ENCODE measurements around the gene LMO4. TPM values are rescaled to one million over a fixed set of nuclear protein-coding genes. Genes with fewer than 3 reads are reported as not detected.

LMO4 gene
- total RNA-seq, 1 experiment from 2014 or later = 88.9 TPM

DNA sequence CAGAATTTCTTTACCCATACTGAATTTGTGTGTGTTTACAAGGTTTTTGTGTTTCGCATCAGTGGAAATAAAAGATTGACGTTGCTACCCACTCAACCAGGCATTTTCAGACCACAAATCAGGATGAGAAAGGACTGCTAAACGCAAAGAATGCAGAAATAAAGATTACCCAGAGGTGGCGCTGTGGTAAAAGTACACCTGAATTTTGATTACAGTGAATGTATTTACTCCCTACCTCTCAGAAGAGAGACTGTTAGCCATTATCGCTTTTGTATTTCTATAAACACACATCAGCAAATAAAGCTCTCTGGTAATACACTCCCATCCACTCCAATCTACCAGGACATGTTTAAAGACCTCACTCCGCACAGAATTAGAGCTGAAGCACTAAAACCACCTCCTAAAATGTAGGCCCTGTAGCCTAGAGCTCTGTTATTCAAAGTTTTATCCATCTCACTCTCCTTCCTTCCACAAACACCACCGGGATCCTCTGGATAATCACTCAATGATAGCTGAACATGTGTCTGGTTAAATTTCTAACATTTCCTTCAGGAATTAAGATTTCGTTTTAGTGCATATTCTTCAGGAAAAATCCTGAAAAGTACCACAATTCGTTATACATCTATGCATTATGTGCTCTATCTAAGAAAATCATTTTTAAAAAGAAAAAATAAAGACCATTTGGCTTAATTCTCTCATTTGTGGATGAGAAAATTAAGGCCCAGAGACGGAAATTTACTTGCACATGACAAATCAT, 2.5 kb upstream of the LMO4 start:
- no peak for ATAC-seq
- peak; percentile 41 for DNase-seq (ENCODE audit: low spot score)
- Mint-ChIP-seq H3K27ac (no peak overlapping the region), H3K36me3 (no peaks in the 10 kb centered on the region), H3K4me3 (no peak overlapping the region), H3K9me3 (no peaks in the 10 kb centered on the region), H3K4me1 (peaks cover 15% of the 10 kb centered on the region), H3K27me3 (ENCODE audit: low read depth) (no peaks in the 10 kb centered on the region)
- TF ChIP-seq, protein P1, sequence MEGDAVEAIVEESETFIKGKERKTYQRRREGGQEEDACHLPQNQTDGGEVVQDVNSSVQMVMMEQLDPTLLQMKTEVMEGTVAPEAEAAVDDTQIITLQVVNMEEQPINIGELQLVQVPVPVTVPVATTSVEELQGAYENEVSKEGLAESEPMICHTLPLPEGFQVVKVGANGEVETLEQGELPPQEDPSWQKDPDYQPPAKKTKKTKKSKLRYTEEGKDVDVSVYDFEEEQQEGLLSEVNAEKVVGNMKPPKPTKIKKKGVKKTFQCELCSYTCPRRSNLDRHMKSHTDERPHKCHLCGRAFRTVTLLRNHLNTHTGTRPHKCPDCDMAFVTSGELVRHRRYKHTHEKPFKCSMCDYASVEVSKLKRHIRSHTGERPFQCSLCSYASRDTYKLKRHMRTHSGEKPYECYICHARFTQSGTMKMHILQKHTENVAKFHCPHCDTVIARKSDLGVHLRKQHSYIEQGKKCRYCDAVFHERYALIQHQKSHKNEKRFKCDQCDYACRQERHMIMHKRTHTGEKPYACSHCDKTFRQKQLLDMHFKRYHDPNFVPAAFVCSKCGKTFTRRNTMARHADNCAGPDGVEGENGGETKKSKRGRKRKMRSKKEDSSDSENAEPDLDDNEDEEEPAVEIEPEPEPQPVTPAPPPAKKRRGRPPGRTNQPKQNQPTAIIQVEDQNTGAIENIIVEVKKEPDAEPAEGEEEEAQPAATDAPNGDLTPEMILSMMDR (IDR thresholded peaks at IDR 0.05) = peak; percentile 68
- TF ChIP-seq, protein P2, sequence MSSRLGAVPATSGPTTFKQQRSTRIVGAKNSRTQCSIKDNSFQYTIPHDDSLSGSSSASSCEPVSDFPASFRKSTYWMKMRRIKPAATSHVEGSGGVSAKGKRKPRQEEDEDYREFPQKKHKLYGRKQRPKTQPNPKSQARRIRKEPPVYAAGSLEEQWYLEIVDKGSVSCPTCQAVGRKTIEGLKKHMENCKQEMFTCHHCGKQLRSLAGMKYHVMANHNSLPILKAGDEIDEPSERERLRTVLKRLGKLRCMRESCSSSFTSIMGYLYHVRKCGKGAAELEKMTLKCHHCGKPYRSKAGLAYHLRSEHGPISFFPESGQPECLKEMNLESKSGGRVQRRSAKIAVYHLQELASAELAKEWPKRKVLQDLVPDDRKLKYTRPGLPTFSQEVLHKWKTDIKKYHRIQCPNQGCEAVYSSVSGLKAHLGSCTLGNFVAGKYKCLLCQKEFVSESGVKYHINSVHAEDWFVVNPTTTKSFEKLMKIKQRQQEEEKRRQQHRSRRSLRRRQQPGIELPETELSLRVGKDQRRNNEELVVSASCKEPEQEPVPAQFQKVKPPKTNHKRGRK (CRISPR knock-in tag; IDR thresholded peaks at IDR 0.05; ENCODE audit: borderline replicate concordance) = no peak
- TF ChIP-seq IRF2 (CRISPR knock-in tag; IDR thresholded peaks at IDR 0.05; ENCODE audit: borderline replicate concordance, low read depth) = no peak
- no peak for TF ChIP-seq ZNF396 (CRISPR knock-in tag; IDR thresholded peaks at IDR 0.05; ENCODE audit: borderline replicate concordance)
- no peak for TF ChIP-seq GABPB1 (CRISPR knock-in tag; IDR thresholded peaks at IDR 0.05)
- TF ChIP-seq, protein P3, sequence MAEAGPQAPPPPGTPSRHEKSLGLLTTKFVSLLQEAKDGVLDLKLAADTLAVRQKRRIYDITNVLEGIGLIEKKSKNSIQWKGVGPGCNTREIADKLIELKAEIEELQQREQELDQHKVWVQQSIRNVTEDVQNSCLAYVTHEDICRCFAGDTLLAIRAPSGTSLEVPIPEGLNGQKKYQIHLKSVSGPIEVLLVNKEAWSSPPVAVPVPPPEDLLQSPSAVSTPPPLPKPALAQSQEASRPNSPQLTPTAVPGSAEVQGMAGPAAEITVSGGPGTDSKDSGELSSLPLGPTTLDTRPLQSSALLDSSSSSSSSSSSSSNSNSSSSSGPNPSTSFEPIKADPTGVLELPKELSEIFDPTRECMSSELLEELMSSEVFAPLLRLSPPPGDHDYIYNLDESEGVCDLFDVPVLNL (CRISPR knock-in tag; IDR thresholded peaks at IDR 0.05; ENCODE audit: borderline replicate concordance, low read depth) = no peak
- no peak for TF ChIP-seq GRHL2 (CRISPR knock-in tag; IDR thresholded peaks at IDR 0.05; ENCODE audit: insufficient replicate concordance, severe bottlenecking)
- CTCF ChIA-PET = interaction anchor here (0.7 to 1.8 kb wide), 13 partner anchors 9 to 735 kb away, joined by 3 to 16 read pairs (median 5); no protein-coding TSS in a partner anchor
- POLR2A ChIA-PET = no interaction called here

DNA sequence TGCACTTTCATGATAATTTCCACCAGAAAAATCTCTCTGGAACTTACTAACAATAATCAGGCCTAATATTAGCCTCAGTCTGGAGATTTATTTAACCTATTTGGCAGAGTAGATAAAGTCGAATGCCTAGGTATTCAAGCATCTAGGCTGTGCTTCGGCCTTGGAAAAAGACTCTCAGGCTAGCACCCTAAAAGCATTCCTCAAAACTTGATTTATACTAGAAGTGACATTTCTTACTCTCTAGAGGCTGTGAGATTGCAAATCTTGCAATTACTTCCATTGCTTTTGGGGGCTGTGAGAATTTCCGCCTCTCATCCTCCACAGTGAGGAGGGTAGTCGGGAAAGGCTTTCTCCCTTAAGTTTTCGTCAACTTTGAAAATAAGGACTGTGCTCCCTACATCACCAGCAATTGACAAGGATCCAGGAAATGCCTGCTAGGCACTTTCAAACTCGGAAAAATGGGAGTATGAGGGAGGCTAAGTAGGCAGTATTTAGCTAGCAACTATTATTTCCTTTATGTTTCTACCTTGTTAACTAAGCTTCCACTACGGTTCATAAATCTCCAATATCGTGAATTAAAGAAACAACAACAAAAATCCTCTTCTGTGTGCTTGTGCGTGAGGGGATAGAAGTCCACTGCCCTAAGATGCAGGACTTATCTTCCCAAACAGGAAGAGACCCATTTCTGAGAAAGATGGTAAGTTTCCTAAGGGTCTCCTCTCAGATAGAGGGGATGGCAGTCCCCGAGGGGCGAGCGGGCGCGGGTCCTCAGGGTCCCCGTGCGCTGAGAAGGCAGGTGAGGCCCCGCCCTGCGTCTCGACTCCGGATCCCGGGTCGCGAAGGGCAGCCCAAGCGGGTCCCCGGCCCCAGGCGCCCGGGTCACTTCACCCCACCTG, 1.1 kb upstream of the LMO4 start:
- H3K9me3 Mint-ChIP-seq = no peaks in the 10 kb centered on the region
- H3K27me3 Mint-ChIP-seq (ENCODE audit: low read depth) = no peaks in the 10 kb centered on the region
- TF ChIP-seq CREM (CRISPR knock-in tag; IDR thresholded peaks at IDR 0.05) (0 out of 2 replicates have a peak, but pooled peaks have one; percentile 12), GABPB1 (CRISPR knock-in tag; IDR thresholded peaks at IDR 0.05) (peak; percentile 37; the same call in 1 of the 2 replicates), ZNF416 (CRISPR knock-in tag; IDR thresholded peaks at IDR 0.05) (no peak)
- H3K4me1 Mint-ChIP-seq = peaks cover 24% of the 10 kb centered on the region
- ChIA-PET POLR2A (interaction anchor here (0.7 to 3.4 kb wide), 5 partner anchors 14 to 186 kb away, joined by 3 to 20 read pairs (median 4); no protein-coding TSS in a partner anchor), CTCF (interaction anchor here (0.7 to 1.7 kb wide), 4 partner anchors 12 to 212 kb away, joined by 3 to 7 read pairs (median 5); no protein-coding TSS in a partner anchor)
- DNase-seq (ENCODE audit: low spot score) (no peak), ATAC-seq (no peak)
- peak overlapping the region; percentile 83 for H3K4me3 Mint-ChIP-seq
- peaks cover 9% of the 10 kb centered on the region for H3K36me3 Mint-ChIP-seq
- peak overlapping the region; percentile 97 for H3K27ac Mint-ChIP-seq

DNA sequence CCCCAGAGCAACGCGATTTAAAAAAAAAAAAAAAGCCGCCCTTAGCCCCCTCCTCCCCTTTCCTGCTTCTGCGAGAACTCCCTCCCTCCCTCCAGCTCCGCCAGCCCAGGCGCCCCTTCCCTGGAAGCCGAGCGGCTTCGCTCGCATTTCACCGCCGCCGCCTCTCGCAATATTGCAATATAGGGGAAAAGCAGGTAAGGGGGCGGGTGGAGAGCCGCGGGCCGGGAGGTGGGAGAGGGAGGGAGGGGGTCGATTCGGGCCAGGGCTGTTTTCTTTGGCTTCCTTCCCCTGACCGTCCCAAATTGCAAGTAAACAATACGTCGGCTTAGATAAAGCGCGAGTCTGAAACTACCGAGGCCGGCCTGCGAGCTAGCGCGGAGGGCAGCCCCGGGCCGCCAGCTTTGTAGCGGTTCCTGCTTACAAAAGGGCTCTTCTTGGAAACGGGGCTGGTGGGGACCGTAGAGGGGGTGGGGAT, 408 bp downstream of the LMO4 start:
- H3K9me3 Mint-ChIP-seq = no peaks in the 10 kb centered on the region
- DNase-seq (ENCODE audit: low spot score) (peak; percentile 60), ATAC-seq (no peak)
- ChIA-PET POLR2A (interaction anchor here (0.6 to 3.4 kb wide), 7 partner anchors 13 to 968 kb away, joined by 3 to 20 read pairs (median 4); no protein-coding TSS in a partner anchor), CTCF (interaction anchor here (0.7 to 1.7 kb wide), 2 partner anchors 49 to 131 kb away, joined by 3 to 5 read pairs; no protein-coding TSS in a partner anchor)
- no peaks in the 10 kb centered on the region for H3K27me3 Mint-ChIP-seq (ENCODE audit: low read depth)
- H3K36me3 Mint-ChIP-seq = peaks cover 22% of the 10 kb centered on the region
- H3K4me3 Mint-ChIP-seq = peak overlapping the region; percentile 85
- H3K4me1 Mint-ChIP-seq = peaks cover 39% of the 10 kb centered on the region
- peak overlapping the region; percentile 99 for H3K27ac Mint-ChIP-seq
- no peak for TF ChIP-seq SP1 (CRISPR knock-in tag; conservative IDR thresholded peaks at IDR 0.05)
- no peak for TF ChIP-seq ESRRA (CRISPR knock-in tag; IDR thresholded peaks at IDR 0.05; ENCODE audit: borderline replicate concordance)
- TF ChIP-seq, protein P4, sequence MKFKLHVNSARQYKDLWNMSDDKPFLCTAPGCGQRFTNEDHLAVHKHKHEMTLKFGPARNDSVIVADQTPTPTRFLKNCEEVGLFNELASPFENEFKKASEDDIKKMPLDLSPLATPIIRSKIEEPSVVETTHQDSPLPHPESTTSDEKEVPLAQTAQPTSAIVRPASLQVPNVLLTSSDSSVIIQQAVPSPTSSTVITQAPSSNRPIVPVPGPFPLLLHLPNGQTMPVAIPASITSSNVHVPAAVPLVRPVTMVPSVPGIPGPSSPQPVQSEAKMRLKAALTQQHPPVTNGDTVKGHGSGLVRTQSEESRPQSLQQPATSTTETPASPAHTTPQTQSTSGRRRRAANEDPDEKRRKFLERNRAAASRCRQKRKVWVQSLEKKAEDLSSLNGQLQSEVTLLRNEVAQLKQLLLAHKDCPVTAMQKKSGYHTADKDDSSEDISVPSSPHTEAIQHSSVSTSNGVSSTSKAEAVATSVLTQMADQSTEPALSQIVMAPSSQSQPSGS (CRISPR knock-in tag; IDR thresholded peaks at IDR 0.05; ENCODE audit: borderline replicate concordance, low read depth) = no peak
- TF ChIP-seq, protein P3 (CRISPR knock-in tag; IDR thresholded peaks at IDR 0.05; ENCODE audit: borderline replicate concordance, low read depth) = no peak
- no peak for TF ChIP-seq ZNF232 (CRISPR knock-in tag; IDR thresholded peaks at IDR 0.05)
- no peak for TF ChIP-seq CREM (CRISPR knock-in tag; IDR thresholded peaks at IDR 0.05)
- TF ChIP-seq, protein P5, sequence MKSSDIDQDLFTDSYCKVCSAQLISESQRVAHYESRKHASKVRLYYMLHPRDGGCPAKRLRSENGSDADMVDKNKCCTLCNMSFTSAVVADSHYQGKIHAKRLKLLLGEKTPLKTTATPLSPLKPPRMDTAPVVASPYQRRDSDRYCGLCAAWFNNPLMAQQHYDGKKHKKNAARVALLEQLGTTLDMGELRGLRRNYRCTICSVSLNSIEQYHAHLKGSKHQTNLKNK (CRISPR knock-in tag; IDR thresholded peaks at IDR 0.05) = no peak
- TF ChIP-seq, protein P6, sequence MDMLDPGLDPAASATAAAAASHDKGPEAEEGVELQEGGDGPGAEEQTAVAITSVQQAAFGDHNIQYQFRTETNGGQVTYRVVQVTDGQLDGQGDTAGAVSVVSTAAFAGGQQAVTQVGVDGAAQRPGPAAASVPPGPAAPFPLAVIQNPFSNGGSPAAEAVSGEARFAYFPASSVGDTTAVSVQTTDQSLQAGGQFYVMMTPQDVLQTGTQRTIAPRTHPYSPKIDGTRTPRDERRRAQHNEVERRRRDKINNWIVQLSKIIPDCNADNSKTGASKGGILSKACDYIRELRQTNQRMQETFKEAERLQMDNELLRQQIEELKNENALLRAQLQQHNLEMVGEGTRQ (CRISPR knock-in tag; IDR thresholded peaks at IDR 0.05) = no peak
- no peak for TF ChIP-seq RORB (CRISPR knock-in tag; IDR thresholded peaks at IDR 0.05)
- TF ChIP-seq, protein P2 (CRISPR knock-in tag; IDR thresholded peaks at IDR 0.05; ENCODE audit: borderline replicate concordance) = no peak

Data from WTC11 (cell line).